ENCODE results near the gene KLHL30.

The KLHL30 gene

GRCh38 chr2:238187618-238188548 is 49.4 kb downstream of the KLHL30 start:
- no peak for DNase-seq

GRCh38 chr2:238190445-238190844 is 52.0 kb downstream of the KLHL30 start:
- no peak for DNase-seq

All from NCI-H2029 treated with DMSO at 0.1 percent for 48 hours (cell line).